HG03469 (cell line): ENCODE results near the gene OSBPL5.

ENCODE experiments used
- ATAC-seq: cut with Tn5 transposase; IDR thresholded peaks from one replicate; pipeline ENCODE4 v1.9.1; 2021; ENCODE audit warnings: mild to moderate bottlenecking, moderate library complexity, moderate number of reproducible peaks; ENCODE audit not compliant: unreplicated experiment

The OSBPL5 gene

GRCh38 chr11:3135481-3136440, 29.3 kb downstream of the OSBPL5 start:
- ATAC-seq, result no peak

DNA sequence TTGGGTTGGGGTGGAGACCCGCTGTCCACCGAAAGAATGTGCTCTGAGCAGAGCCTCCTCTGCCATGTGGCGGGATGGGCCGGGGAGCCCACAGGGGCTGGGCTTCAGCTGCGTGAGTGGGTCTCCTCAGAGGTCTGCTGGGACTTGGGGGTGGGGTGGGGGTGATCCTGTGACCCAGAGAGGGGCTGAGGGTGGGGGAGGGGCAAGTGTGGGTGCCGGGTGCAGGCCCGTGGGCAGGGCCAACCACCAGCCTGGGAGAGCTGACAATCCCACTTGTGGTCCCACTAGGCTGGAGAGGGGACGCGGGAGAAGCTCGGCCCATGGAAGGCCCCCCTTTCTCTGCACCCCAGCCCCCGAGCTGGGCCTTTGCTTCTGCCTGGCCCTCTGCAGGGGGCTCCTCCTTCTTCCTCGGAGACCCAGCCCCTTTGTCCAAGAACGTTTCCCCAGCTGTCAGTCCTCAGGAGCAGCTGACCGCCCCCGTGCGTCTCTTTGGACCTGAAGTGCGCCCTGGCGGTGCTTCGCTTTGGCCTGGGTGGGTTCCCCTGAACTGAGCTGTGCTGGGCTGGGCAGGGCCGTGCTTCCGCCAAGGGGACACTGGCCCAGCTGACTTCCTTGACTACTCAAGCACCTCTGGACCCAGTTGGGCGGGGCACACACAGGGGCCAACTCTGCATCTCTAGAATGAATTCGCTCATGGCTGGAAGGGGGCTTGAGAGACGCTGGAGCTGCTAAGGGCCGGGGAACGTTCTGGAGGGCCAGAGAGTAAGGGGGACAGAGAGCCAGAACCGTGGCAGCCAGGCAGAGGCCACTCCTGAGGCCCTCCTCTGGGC, 30.2 kb downstream of the OSBPL5 start:
- ATAC-seq, result no peak

DNA sequence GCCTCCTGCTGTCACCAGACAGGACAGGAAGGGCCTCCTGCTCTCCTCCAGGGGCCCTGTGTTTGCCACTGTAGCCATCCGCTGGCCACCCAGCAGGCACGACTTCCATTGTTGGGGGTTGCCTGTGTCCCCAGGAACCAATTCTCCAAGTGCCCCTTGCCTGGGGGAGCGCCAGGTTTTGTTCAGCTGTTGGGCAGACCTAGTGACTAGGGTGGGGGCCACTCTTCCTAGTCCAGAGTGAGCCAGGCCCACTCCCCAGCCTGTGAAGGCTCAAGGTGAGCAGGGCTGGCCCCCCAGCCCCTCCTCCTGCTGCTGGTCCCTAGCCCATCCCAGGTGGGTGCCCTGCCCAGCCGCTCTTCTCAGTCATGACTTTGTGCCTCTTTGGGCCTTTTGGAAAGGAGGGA, 30.9 kb downstream of the OSBPL5 start:
- no peak for ATAC-seq

GRCh38 chr11:3133261-3134217, 31.6 kb downstream of the OSBPL5 start:
- no peak for ATAC-seq

- ATAC-seq, result no peak
Observed at GRCh38 chr11:3132831-3133260, 32.3 kb downstream of the OSBPL5 start.

DNA sequence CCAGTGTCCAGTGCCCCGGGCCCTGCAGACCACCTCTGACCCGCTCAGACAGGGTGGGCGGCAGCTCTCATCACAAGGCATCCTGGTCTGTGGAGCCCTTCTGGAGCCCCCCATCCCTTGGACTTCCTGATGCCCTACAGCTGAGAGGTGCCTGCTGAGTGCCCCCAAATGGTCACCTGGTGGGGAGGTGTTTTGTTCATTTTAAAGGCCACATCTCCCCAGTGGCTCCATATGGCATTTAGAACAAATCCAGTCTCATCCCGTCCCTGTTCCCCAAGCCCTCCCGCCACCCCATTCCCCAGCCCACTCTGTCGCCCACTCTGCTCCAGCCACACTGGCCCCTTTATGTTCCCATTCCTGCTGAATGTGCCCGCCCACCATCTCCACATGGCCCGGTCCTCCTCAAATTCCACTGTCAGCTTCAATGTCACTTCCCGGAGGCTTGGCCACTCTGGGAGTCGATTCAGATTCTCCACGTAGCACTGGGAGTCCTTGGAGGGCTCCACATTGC, 32.8 kb downstream of the OSBPL5 start:
- ATAC-seq, result no peak

GRCh38 chr11:3131330-3131941, 33.7 kb downstream of the OSBPL5 start:
- ATAC-seq, result no peak

- ATAC-seq, result no peak
Observed at GRCh38 chr11:3130269-3131071, 34.6 kb downstream of the OSBPL5 start.

DNA sequence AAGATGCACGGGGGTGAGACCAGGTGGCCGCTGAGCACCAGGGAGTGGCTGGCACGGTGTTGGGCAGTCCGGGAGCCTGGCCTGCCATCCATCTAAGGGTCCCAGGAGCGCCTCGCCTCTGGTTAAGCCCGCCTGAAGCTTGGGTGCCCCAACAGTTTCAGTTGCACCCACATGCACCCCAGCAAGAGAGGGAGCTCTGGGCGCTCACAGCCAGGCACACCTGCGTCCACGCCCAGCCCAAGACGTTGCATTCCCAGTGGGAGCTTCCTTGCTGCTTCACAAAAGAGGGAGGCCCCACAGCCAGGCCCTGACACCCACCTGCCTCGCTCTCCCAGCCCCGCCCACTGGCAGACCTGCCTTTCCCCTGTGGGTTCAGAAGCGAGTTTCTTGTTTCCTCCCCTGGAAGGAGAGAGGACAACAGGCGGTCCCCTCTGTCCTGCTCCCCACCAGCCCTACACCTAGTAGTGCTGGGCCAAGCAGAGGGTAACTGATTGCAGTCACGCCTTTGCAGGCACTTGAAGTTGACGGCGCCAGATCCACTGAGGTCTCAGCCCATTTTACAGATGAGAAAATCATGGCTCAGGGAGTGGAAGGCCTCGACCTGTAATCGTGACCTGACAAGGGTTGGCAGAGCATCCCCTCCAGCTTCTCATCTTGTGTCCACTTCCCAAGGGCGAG, 35.4 kb downstream of the OSBPL5 start:
- no peak for ATAC-seq

- ATAC-seq, result no peak
Observed at GRCh38 chr11:3129181-3129590, 35.9 kb downstream of the OSBPL5 start.

DNA sequence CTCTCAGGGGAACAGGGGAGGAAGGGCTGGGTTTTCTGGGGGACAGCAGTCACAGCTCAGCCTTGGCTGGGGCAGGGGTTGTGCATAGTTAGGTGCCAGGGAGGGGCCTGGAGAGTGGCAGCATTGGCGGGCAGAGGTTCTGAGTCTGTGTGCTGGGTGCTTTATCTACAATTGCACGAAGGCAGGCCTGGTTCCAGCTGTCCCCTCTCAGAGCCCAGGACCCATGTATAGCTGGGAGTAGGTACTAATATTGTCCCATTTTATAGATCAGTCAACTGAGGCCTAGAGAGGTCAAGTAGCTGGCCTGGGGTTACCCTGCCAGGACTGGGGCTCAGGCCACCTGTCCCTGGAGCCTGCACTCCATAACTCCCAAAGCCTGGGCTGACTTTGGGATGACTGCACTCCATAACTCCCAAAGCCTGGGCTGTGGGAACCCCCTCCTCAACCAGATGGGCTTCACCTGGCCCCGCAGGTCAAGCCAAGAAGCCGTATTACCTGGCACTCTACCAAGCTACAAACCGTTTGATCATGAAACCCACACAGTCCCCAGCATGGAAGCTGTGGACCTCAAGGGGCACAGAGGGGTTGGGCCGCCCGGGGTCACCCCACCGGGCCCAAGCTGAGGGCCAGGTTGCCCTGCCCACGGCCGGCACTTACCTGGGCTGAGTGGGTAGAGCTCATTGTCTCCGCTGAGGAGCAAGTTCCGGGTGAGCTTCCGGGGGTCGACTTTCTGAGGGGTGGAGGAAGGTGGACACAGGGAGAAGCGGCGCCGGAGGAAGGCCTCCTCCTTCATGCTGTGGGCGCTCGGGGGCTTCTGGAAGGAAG, 36.5 kb downstream of the OSBPL5 start:
- no peak for ATAC-seq

DNA sequence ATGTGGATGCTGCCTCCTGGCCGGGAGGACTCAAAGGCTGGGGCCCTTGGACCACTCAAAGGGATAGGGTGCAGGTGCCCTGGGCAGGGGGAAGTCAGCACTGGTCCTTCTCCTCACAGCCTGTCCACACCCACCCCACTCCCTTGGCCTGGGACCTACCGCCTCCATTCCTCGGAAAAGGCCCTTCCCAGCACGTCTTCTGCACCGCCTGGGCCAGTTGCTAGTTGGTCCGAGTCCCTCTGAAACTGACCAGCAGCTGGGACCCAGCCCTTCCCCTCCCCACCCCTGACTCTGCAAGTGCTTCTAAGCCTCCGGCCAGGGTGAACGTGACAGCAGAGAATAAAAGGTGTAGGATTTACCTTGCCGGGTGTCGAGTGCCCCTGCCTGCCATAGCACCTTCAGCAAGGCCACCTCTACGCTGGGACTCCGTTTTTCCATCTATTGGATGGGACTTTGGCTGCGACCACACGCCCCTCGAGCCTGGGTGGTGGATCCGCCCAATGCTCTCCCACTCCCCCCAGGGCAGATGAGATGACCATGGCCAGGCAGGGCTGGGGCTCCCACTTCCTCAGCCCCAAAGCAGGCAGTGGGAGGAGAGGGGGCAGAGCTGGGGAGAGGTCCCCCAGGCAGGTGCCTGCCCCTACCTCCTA, 37.3 kb downstream of the OSBPL5 start:
- ATAC-seq, result no peak

DNA sequence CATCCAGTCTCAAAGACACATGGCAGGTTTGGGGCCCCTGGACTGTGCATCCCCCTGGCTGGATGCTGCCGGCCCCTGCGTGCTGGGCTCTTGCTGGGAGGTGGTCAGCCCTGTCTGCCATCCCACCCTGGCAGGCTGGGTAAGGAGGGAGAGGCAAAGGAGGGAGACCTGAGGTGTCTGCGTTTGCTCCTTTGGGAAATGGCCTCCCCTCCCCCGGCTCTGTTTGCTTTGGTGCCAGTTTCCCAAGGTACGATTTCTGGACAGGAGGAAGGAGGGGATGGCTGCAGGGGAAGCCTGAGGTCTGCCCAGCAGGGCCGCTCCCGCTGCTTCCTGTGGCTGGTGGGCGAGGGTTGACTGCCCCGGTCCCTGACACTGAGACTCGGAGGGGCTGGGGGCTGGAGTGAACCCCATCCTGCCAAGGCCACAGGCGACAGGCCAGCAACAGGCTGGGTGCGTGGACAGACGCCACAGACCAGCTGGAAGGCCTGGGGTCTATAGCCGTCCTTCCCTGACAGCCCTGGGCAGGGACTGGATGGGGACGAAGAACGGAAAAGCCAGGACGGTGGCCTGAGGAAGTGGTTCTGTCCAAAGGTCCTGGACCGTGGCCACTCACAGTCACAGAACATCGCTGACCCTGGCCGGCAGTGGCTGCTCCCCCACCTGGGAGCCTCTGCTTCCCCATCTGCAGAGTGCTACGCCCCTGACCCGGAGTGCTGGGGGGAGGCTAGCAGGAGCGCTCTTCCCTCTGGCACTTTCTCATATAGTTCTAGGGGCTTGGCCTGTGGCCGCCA, 38.0 kb downstream of the OSBPL5 start:
- no peak for ATAC-seq

- no peak for ATAC-seq
Observed at GRCh38 chr11:3126207-3126865, 38.8 kb downstream of the OSBPL5 start.

GRCh38 chr11:3124821-3125220, 40.3 kb downstream of the OSBPL5 start:
- no peak for ATAC-seq
